Skeletal muscle tissue (tissue), 4 donors: ENCODE measurements around the gene SPON2. TPM values are rescaled to one million over a fixed set of nuclear protein-coding genes. Genes with fewer than 3 reads are reported as not detected.

ENCODE experiments used
- H3K27ac ChIP-seq: one replicate; pipeline ENCODE4 v1.7.0; 2013; ENCODE audit warnings: mild to moderate bottlenecking, low read depth, low read length, inconsistent platforms
- H3K27me3 ChIP-seq, 3 donors: one replicate each; pipeline ENCODE4 v1.7.0; 2013; ENCODE audit warnings: low read length in 3 of 3; ENCODE audit not compliant: control insufficient read depth in 3 of 3, insufficient read depth in 3 of 3
- H3K36me3 ChIP-seq, 3 donors: one replicate each; pipeline ENCODE4 v1.7.0; 2013; ENCODE audit warnings: low read length in 3 of 3; ENCODE audit not compliant: control insufficient read depth in 3 of 3, insufficient read depth in 3 of 3
- H3K4me1 ChIP-seq, 3 donors: one replicate each; pipeline ENCODE4 v1.7.0; 2013; ENCODE audit warnings: low read length in 3 of 3, mild to moderate bottlenecking in 3 of 3; ENCODE audit not compliant: control insufficient read depth in 3 of 3, insufficient read depth in 3 of 3
- H3K4me3 ChIP-seq, 3 donors: one replicate each; pipeline ENCODE4 v1.7.0; 2013; ENCODE audit warnings: low read length in 3 of 3
- H3K9ac ChIP-seq, 3 donors: one replicate each; pipeline ENCODE4 v1.7.0; 2013; ENCODE audit warnings: low read length in 3 of 3, mild to moderate bottlenecking in 3 of 3, moderate library complexity in 2 of 3, low read depth in 1 of 3
- H3K9me3 ChIP-seq, 3 donors: one replicate each; pipeline ENCODE4 v1.7.0; 2013; ENCODE audit warnings: low read length in 3 of 3; ENCODE audit not compliant: control insufficient read depth in 3 of 3
- total RNA-seq: library from RNA; depleted of rRNA; stranded (reverse); fragments of >200 nt; gene quantifications from one replicate; pipeline ENCODE4 v1.2.3, GENCODE V29; 2014
- donor health status: Osteomylitis.

The SPON2 gene
- total RNA-seq, 1 donor from 2014 or later, result 29.2 TPM

- Histone ChIP-seq H3K9me3 (no peaks in the 10 kb centered on the region), H3K4me3 (peak overlapping the region in 1 of 3 donors; percentile 32), H3K9ac (no peak overlapping the region), H3K27me3 (no peaks in the 10 kb centered on the region), H3K4me1 (peaks cover 4 to 6% (median 5%) of the 10 kb centered on the region in 3 donors), H3K27ac (peak overlapping the region; percentile 11), H3K36me3 (no peaks in the 10 kb centered on the region)
Observed at GRCh38 chr4:1183985-1184773, 11.8 kb upstream of the SPON2 start.

- Histone ChIP-seq H3K4me1 (peaks cover 23 to 24% (median 24%) of the 10 kb centered on the region in 3 donors), H3K4me3 (no peak overlapping the region), H3K36me3 (no peaks in the 10 kb centered on the region), H3K9me3 (no peaks in the 10 kb centered on the region), H3K27ac (no peak overlapping the region), H3K27me3 (no peaks in the 10 kb centered on the region), H3K9ac (no peak overlapping the region)
Observed at GRCh38 chr4:1182313-1182712, 9.9 kb upstream of the SPON2 start.

GRCh38 chr4:1180663-1181062, 8.3 kb upstream of the SPON2 start:
- Histone ChIP-seq H3K9me3 (no peaks in the 10 kb centered on the region), H3K36me3 (no peaks in the 10 kb centered on the region), H3K4me1 (peaks cover 33 to 40% (median 33%) of the 10 kb centered on the region in 3 donors), H3K27me3 (no peaks in the 10 kb centered on the region), H3K9ac (no peak overlapping the region), H3K27ac (no peak overlapping the region), H3K4me3 (no peak overlapping the region)

GRCh38 chr4:1179976-1180375, 7.6 kb upstream of the SPON2 start:
- H3K9ac ChIP-seq, result no peak overlapping the region
- H3K36me3 ChIP-seq, result no peaks in the 10 kb centered on the region
- no peaks in the 10 kb centered on the region for H3K9me3 ChIP-seq
- peaks cover 38 to 46% (median 38%) of the 10 kb centered on the region in 3 donors for H3K4me1 ChIP-seq
- no peak overlapping the region for H3K4me3 ChIP-seq
- no peak overlapping the region for H3K27ac ChIP-seq
- no peaks in the 10 kb centered on the region for H3K27me3 ChIP-seq

- peak overlapping the region; percentile 94 for H3K27ac ChIP-seq
- peaks cover 43 to 52% (median 46%) of the 10 kb centered on the region in 3 donors for H3K4me1 ChIP-seq
- no peaks in the 10 kb centered on the region for H3K36me3 ChIP-seq
- no peaks in the 10 kb centered on the region for H3K9me3 ChIP-seq
- peak overlapping the region; percentile 14 to 81 (median 52) for H3K9ac ChIP-seq
- no peaks in the 10 kb centered on the region for H3K27me3 ChIP-seq
- H3K4me3 ChIP-seq, result peak overlapping the region in 2 of 3 donors; percentile 44 to 58
Observed at GRCh38 chr4:1179089-1179441, 6.7 kb upstream of the SPON2 start.

- Histone ChIP-seq H3K27ac (peak overlapping the region; percentile 94), H3K4me1 (peaks cover 48 to 58% (median 52%) of the 10 kb centered on the region in 3 donors), H3K27me3 (no peaks in the 10 kb centered on the region)
Observed at GRCh38 chr4:1178300-1179088, 6.1 kb upstream of the SPON2 start.

GRCh38 chr4:1177274-1178141, 5.1 kb upstream of the SPON2 start:
- no peaks in the 10 kb centered on the region for H3K9me3 ChIP-seq
- H3K27me3 ChIP-seq, result no peaks in the 10 kb centered on the region
- H3K36me3 ChIP-seq, result no peaks in the 10 kb centered on the region
- H3K4me1 ChIP-seq, result peaks cover 55 to 66% (median 61%) of the 10 kb centered on the region in 3 donors
- peak overlapping the region; percentile 57 to 81 (median 74) for H3K9ac ChIP-seq
- H3K4me3 ChIP-seq, result peak overlapping the region in 2 of 3 donors; percentile 31 to 49
- H3K27ac ChIP-seq, result peak overlapping the region; percentile 94

More at GRCh38 chr4:1178300-1179088, 6.1 kb upstream of the SPON2 start:
- peak overlapping the region in 2 of 3 donors; percentile 44 to 58 for H3K4me3 ChIP-seq
- peak overlapping the region in 2 of 3 donors; percentile 52 to 81 for H3K9ac ChIP-seq
- H3K36me3 ChIP-seq, result no peaks in the 10 kb centered on the region
- H3K9me3 ChIP-seq, result no peaks in the 10 kb centered on the region

- Histone ChIP-seq H3K36me3 (no peaks in the 10 kb centered on the region), H3K9me3 (no peaks in the 10 kb centered on the region), H3K4me3 (peak overlapping the region in 2 of 3 donors; percentile 18 to 49), H3K27ac (peak overlapping the region; percentile 94), H3K9ac (peak overlapping the region; percentile 57 to 81 (median 66)), H3K4me1 (peaks cover 59 to 75% (median 68%) of the 10 kb centered on the region in 3 donors), H3K27me3 (peaks cover 0 to 7% (median 4%) of the 10 kb centered on the region in 3 donors)
Observed at GRCh38 chr4:1176398-1177273, 4.3 kb upstream of the SPON2 start.
